ENCODE data around the gene UHRF2. TPM values are rescaled to one million over a fixed set of nuclear protein-coding genes. Genes with fewer than 3 reads are reported as not detected.

Gene UHRF2
- total RNA-seq, 2 experiments from 2014 or later, result 141 to 149 TPM

GRCh38 chr9:6384732-6385131, 28.3 kb upstream of the UHRF2 start:
- no peak for TF ChIP-seq CTCF (IDR thresholded peaks at IDR 0.05)
- Mint-ChIP-seq H3K27me3 (no peaks in the 10 kb centered on the region), H3K27ac (no peak overlapping the region), H3K4me3 (no peak overlapping the region), H3K4me1 (ENCODE audit: low read depth) (no peaks in the 10 kb centered on the region), H3K9me3 (no peaks in the 10 kb centered on the region), H3K36me3 (ENCODE audit: low read depth) (no peaks in the 10 kb centered on the region)
- POLR2A ChIA-PET, result no interaction called here
- H3K4me3 ChIP-seq (ENCODE audit: low read length), result no peak overlapping the region
- H3K4me1 ChIP-seq (ENCODE audit: insufficient read depth, low read length), result no peaks in the 10 kb centered on the region
- CTCF ChIA-PET, result no interaction called here
- ATAC-seq (ENCODE audit: poor library complexity) (no peak), DNase-seq (no peak)
- H3K36me3 ChIP-seq (ENCODE audit: insufficient read depth, low read length), result no peaks in the 10 kb centered on the region
- intact Hi-C loops (cut with DNase I, micrococcal nuclease), result no loop called here
- no peak overlapping the region for H3K27ac ChIP-seq (ENCODE audit: low read depth in 1 of 2, low read length in 2 of 2)
- peaks cover 0 to 3% of the 10 kb centered on the region in 2 experiments for H3K9me3 ChIP-seq (ENCODE audit: control insufficient read depth in 1 of 2, insufficient read depth in 1 of 2, low read length in 2 of 2)
- no peaks in the 10 kb centered on the region for H3K27me3 ChIP-seq (ENCODE audit: control insufficient read depth in 1 of 2, insufficient read depth in 2 of 2, low read length in 2 of 2)

- no peak for TF ChIP-seq CTCF (IDR thresholded peaks at IDR 0.05)
- Histone ChIP-seq H3K27me3 (ENCODE audit: control insufficient read depth in 1 of 2, insufficient read depth in 2 of 2, low read length in 2 of 2) (no peaks in the 10 kb centered on the region), H3K4me1 (ENCODE audit: insufficient read depth, low read length) (no peaks in the 10 kb centered on the region), H3K4me3 (ENCODE audit: low read length) (no peak overlapping the region), H3K9me3 (ENCODE audit: control insufficient read depth in 1 of 2, insufficient read depth in 1 of 2, low read length in 2 of 2) (no peaks in the 10 kb centered on the region), H3K36me3 (ENCODE audit: insufficient read depth, low read length) (no peaks in the 10 kb centered on the region), H3K27ac (ENCODE audit: low read depth in 1 of 2, low read length in 2 of 2) (no peak overlapping the region)
- Mint-ChIP-seq H3K27me3 (peaks cover 5% of the 10 kb centered on the region), H3K4me1 (ENCODE audit: low read depth) (no peaks in the 10 kb centered on the region), H3K27ac (no peak overlapping the region), H3K4me3 (no peak overlapping the region), H3K9me3 (no peaks in the 10 kb centered on the region), H3K36me3 (ENCODE audit: low read depth) (no peaks in the 10 kb centered on the region)
- intact Hi-C loops (cut with DNase I, micrococcal nuclease), result no loop called here
- ChIA-PET CTCF (no interaction called here), POLR2A (interaction anchor here (1.4 kb wide), 1 partner anchor 13 kb away, joined by 8 read pairs; the partner anchor contains the start of gene UHRF2)
- DNase-seq, result no peak
- no peak for ATAC-seq (ENCODE audit: poor library complexity)
Observed at GRCh38 chr9:6399071-6399470, 13.9 kb upstream of the UHRF2 start.

- Histone ChIP-seq H3K36me3 (ENCODE audit: insufficient read depth, low read length) (no peaks in the 10 kb centered on the region), H3K4me1 (ENCODE audit: insufficient read depth, low read length) (no peaks in the 10 kb centered on the region), H3K4me3 (ENCODE audit: low read length) (no peak overlapping the region), H3K27ac (ENCODE audit: low read depth in 1 of 2, low read length in 2 of 2) (no peak overlapping the region), H3K9me3 (ENCODE audit: control insufficient read depth in 1 of 2, insufficient read depth in 1 of 2, low read length in 2 of 2) (no peaks in the 10 kb centered on the region), H3K27me3 (ENCODE audit: control insufficient read depth in 1 of 2, insufficient read depth in 2 of 2, low read length in 2 of 2) (no peaks in the 10 kb centered on the region)
- TF ChIP-seq CTCF (IDR thresholded peaks at IDR 0.05), result no peak
- H3K36me3 Mint-ChIP-seq (ENCODE audit: low read depth), result no peaks in the 10 kb centered on the region
- POLR2A ChIA-PET, result no interaction called here
- H3K4me1 Mint-ChIP-seq (ENCODE audit: low read depth), result no peaks in the 10 kb centered on the region
- no peaks in the 10 kb centered on the region for H3K9me3 Mint-ChIP-seq
- DNase-seq (no peak), ATAC-seq (ENCODE audit: poor library complexity) (no peak)
- intact Hi-C loops (cut with DNase I, micrococcal nuclease), result no loop called here
- no peaks in the 10 kb centered on the region for H3K27me3 Mint-ChIP-seq
- H3K4me3 Mint-ChIP-seq, result no peak overlapping the region
- CTCF ChIA-PET, result no interaction called here
- no peak overlapping the region for H3K27ac Mint-ChIP-seq
Observed at GRCh38 chr9:6405371-6405770, 7.6 kb upstream of the UHRF2 start.
